ENCODE results near the gene STARD10.

DNA sequence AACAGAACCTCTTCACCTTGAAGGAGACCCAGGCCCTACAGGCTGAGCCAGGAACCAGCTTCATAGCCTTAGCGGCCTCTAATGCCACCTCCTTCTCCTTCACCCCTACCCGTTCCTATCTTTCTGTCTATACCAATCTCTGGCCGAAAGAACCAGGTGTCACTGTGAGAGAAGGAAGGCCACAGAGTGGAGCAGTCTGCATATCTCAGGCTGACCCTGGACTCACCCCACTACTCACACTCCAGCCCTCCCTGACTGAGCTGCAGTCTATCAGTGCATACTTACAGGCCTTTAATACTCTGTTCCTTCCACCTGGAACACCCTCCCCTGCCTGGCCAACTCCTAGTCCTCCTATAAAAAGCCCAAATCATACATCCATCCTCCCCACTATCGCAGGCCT is 74.3 kb downstream of the STARD10 start:
- TF ChIP-seq, protein P1, sequence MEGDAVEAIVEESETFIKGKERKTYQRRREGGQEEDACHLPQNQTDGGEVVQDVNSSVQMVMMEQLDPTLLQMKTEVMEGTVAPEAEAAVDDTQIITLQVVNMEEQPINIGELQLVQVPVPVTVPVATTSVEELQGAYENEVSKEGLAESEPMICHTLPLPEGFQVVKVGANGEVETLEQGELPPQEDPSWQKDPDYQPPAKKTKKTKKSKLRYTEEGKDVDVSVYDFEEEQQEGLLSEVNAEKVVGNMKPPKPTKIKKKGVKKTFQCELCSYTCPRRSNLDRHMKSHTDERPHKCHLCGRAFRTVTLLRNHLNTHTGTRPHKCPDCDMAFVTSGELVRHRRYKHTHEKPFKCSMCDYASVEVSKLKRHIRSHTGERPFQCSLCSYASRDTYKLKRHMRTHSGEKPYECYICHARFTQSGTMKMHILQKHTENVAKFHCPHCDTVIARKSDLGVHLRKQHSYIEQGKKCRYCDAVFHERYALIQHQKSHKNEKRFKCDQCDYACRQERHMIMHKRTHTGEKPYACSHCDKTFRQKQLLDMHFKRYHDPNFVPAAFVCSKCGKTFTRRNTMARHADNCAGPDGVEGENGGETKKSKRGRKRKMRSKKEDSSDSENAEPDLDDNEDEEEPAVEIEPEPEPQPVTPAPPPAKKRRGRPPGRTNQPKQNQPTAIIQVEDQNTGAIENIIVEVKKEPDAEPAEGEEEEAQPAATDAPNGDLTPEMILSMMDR (IDR thresholded peaks at IDR 0.05 in 8 of 11, conservative IDR thresholded peaks at IDR 0.05 in 3 of 11): no peak
- no peak for TF ChIP-seq POLR2AphosphoS5 (IDR thresholded peaks at IDR 0.05)

Data from spleen (tissue), 7 donors.